Stromal cell of bone marrow (primary cell): ENCODE data around the gene SLC40A1.

Experiments
- DNase-seq: peaks from one replicate; pipeline ENCODE4 v3.0.0-alpha.2; 2012; ENCODE audit warnings: low read depth

The SLC40A1 gene

DNA sequence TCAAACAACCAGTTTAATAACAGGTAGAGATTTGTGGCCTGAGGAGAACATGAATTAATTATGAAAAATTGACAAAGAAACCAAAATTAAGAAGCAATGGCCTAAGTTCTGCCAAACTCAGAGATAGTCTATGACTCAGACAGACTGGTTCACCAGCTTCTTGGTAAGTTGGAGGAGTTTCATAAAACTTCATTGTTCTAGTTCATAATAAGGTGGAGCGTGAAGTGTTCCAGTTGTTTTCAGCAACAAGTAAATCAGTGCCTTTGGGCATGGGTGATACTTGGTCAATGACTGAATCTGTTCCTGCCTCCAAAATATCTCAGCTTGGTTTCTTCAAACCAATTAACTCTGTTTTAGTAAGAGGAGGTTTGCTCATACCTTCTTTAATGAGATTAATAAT, 40.0 kb downstream of the SLC40A1 start:
- no peak for DNase-seq

DNA sequence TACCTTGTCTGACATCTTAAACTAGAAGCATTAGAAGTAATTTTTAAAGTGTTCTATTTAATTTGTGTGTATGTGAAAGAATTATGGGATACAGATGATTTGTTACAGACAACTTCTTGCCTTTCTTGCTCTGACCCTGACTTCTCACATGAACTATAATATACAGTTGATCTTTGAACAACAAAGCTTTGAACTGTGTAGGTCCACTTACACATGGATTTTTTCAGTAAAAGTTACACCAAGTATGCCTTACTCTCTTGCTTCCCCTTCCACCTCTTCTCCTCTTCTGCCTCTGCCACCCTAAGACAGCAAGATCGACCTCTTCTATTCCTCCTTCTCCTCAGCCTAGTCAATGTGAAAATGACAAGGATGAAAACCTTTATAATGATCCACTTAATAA, 42.2 kb downstream of the SLC40A1 start:
- DNase-seq = no peak

DNA sequence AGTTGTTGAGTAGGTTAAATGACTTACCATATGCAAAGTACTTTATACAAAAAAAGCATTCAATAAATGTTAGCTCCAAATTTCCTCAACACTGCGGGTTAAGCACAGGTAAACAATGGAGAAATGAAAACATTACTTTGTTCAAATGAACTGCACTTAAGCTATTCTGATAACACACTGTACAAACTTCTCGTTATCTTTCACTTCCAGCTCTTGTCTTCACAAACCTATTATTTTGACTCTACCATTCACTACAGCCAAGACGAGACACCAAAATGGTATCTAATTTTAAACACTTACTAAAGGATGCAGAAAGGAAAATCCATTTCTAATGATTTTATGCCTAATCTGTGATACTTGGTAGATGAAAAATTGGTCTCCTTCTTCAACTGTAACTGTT, 43.8 kb downstream of the SLC40A1 start:
- DNase-seq = no peak

DNA sequence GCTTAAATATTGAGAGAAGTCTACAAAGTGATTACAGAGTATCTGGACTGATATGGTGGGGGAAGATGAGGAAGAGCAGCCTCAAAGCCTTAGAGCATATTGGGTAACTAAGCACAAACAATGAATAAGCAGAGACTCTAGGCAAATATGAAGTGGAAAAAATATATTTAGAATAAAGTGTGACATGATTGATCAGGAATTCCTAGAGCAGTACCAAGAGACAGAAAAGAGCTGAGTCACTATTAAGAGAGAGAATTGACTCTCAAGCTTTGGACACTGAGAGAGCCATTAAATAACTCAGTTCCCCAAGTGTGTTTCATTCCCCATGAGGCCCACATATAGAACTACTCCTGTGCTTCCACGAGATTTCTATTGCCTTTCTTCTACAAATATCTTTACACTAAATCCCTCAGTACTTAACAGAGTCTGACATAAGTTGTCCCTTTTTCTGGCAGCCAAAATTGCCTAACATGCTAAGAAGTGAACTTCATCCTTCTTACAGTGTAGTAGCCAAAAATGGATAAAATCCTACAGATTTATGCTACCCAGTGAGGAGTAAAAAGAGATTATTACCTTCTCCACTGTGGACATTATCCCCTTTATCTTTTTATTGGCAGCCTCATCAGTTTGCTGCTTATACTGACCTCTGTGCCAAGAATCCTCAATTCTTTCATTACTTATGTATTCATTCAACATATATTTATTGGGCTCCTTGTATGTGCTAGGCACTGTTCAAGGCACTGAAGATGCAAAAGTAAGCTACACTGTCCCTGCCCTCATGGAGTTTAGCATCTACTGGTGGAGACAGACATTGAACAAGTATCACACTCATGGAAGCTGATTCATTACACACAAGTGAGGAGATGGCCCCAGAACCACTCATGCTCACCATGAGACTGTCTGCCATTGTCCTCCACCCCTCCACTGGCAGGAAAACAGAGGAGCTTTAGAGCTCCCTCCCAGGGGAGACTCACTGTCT, 45.4 kb downstream of the SLC40A1 start:
- DNase-seq = peak; percentile 78

DNA sequence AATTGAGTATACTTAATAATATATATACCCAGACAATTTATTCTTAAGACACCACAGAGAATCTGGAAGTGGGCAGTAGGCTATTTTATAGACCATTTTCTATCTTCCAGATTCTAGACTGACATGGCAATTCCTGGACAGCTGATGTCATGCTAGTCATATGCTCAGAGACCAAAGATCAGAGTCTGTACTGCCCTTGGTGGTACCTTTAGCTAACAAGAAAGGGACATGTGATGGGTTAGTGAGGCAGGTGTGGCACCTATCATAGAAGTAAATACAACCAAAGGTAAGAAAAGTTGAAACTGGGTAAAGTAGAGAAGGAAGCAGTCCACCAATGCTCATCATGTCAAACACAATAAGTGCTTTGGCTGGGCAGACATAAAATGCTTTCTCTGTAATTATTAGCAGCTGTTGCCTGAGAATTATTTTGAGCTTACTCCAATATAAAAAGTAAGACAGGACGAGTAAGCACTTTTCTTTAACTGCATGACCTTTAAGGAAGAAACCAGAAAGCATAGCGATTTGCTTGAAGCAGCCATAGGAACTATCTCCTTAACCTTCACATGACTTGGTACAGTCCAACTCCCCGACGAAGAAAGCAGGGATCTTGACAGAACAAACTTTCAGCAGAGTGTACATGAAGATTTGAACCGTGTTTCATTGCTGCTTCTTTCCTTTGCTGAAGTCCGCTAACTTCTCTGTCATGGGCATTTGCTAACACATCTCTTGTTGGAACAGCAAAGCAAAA, 47.1 kb downstream of the SLC40A1 start:
- DNase-seq = no peak

DNA sequence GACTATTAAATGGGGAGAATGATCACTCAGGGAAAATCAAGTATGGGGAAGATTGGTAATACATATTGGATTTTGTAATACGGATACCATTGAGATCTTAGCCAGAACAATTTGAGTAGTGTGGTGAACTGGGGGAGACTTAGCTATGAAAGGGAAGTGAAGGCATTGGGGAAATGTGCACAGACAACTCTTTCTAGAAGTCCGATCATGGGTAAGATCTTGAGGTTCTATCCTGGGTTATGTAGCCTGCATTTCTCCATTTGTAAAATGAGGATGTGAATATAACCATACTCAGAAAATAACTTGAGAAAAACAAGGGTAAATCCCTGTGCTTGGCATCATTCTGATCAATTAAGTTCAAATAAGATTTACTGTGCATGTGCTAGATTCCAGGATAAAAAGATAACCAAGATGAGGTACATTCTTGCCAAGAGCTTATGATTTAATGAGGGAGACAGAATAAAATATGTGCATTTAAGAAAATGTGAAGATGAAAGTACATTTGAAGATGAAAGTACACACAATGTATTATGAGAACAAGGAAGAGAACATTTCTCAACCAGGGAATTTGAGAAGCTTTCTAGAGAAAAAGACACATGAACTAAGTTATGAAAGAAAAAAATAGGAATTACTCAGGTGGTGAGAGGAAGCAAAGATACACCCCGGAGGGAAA, 49.5 kb downstream of the SLC40A1 start:
- no peak for DNase-seq

DNA sequence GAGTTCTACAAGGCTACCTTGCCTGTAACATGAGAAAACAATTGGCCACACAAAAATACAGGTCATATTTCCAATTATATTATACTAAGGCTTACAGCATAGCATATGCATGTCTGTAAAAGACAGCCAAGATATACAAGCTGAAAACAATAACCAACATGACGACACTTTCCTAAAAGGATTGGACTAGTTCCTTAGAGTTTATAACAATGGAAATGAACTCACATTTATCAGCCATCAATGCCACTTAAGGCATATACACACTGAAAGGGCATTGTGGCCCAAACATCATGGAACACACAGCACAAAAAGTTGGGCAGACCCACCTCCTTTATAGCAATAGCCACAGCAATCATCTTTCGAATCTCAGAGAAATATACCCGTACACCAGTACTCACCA, 52.0 kb downstream of the SLC40A1 start:
- DNase-seq = no peak

DNA sequence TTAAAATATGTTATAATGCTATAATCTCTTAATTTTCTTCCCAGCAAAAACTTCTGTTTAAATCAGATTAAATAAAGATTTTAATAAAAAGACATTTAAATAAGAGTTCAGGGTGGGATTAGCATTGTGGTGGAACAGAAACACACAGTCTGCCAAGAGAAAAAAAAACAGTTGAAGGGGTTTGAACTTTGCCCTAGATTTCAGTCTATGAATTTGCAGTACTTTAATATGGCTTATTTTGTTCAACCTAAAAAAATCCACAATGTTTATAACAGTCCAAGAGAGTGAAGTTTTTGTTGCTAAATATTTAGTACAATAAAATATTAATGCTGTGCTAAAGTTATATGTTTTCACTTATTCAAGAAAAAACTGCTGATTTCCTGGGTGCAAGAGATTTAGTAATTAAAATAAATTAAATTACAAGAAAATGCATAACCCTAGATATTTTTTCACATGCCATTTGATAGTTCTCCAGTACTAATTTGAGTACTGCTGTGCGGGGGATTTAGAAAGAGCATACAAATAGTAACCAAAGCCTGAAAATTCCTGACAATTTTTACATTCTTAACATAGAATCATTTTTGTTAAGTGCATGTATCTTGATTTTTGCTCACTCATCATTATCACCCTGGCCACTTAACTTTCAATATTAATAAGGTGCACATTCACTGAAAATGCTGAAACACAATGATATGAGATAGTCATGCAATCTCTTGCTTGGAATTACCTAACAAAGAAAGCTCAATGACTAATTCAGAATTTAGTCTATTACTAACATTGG, 52.6 kb downstream of the SLC40A1 start:
- DNase-seq = no peak

DNA sequence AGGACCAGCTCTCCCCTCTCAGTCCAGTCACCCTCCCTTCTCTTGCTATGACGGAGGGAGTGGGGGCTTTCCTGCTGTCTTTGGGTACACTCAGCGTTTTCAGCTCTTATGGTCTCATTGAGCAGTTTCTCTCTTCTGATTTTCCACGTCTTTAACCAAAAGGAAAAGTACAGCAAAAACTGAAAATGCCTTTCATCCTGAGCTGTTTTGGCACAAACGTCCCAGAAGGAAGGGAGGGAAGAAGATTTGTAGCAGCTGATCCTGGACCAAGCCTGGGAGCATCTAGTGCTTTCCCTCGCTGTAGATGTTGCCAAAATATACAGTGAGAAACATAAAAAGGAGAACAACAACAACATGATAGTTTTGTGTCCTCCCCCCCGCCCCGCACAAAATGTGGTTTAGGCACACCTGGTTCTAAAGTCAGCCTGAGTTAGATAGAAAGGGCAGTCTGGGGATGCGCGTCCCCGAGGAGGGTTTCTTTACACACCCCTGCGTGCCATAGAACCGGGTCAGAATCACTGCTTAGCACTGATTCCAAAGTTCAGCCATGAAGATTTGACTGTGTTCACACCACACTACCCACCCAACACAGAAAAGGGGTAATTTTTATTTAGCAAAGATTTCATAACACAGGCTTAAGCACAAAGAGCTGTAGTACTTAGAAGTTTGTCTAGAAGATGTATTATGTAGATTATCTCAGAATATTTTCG, 53.4 kb downstream of the SLC40A1 start:
- DNase-seq = no peak

DNA sequence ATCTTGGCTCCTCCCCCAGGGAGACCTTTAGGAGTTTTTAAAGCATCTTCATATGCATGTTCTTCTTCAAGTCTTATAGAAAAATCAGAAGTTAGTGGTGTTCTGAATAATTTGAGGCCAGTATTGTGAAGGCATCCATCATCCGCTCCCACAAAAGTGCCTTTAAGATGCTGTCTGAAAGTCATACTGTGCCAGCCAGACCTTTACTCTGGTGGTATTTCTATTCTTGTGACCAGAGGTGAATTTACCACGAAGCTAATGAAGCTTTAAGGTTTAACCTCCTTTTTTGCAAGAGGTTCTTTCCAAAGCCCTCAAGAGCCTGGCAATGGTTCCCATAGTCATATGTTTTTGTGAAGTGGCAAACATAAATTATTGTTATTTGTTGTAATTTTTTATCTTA, 54.3 kb downstream of the SLC40A1 start:
- DNase-seq = no peak

DNA sequence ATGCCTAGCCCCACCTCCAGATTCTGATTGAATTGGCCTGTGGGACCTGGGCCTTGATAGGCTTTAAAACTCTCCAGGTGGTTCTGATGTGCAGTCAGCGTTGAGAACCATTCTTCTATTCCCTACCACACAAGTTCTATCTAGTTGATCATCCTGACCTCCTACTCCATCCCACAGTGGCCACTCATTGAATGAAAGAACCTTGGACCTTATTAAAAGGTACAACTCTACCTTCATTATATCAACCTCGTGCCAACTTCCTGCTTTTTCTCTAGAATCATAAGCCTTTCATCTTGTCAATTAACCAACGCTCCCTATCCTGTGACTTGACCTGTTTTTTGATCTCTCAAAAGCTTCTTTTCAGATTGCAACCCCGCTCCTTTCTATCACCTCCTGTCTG, 55.8 kb downstream of the SLC40A1 start:
- no peak for DNase-seq

DNA sequence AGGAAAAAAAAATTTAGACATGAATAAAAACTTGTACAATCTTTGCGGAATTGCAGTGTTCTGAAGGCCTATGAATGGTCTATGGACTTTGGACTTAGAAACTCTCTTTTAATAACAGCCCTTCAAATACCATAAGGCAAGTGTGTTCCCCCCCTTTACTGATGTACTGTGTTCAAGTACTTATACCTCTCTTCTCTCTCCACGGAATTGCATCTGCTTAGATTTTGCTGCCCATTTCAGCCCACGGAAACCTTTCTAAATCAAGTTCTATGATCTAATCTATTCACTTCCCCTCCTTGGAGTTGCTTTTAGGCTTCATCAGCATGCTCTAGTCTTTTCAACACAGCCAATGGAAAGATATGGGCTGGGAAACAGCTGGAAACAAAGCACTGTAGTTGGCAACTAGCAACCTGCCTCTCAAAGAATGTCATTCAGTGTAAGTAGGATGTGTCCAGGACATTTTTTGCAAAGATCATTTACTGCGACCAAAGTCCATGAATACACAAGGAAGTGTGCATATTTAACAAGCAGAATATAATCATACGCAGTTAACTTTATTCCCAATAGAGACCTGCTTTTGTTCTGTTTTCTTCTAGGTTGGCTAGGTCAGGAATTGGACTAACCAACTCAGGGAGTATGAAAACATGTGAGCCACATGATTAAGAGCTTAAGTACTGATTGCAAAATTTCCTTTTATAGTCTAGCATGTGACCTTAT, 58.0 kb downstream of the SLC40A1 start:
- no peak for DNase-seq

DNA sequence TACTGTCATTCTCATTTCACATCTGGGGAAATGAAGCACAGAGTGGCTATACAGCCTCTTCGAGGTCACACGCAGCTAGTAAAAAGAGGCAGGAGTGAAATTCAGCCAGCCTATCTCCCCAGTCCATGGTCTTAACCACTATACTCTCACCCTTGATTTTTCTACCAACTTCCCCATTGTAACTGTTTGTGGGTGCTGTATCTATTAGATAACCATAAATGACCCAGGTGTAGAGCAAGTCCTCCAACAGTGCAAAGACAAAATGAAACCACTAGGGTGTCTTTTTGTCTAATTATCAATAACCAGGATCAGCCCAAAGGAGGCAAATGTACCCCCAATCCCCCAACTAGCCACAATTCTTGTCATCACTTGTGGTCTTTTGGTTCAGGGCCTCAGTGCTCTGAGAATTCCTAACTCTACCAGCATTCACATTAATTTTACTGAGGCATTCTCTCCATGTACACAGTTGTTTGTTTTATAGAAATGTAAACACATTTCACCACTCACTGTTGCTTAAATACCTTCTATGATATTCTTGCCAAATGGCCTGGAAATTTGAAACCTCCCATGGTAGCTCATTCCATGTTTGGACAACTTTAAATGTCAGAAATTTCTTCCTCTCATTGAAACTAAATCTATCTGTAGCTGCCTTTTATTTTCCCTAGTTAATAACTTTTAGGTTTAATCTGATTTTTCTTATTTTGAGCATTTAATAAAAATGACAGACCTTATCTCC, 58.7 kb downstream of the SLC40A1 start:
- no peak for DNase-seq

DNA sequence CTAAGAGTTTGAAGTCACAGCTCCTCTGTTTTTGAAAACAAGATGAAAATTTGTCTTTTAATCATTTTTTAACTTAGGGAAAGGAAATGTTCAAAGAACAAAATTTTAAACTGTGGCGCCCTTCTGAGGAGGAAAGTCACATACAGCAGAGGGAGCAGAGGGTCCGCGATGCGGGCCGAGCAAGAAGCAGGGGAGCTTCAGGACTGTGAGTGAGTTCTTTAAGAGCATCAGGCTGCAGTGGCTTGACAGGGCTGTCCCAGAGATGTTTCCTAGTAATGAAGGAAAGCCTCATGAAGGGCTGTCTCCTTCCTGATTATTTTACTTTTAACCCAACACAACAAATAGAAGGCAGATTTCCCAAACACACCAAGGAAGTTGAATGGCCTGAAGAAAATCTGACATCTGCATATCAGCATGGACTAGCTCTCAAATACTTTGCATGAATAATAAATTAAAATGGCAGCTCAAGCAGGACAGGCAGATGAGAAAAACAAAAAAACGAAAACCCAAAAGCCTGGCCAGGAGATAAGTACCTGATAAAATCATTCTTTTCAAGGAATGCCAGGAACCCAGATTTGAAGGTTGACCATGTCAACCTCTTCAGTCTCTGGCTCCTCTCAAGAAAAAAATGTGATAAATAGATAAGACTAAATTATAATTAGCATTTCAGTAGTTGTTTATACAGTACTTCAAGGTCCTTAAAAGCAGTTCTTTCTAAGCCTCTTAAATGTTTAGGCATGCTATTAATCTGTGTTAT, 60.8 kb downstream of the SLC40A1 start:
- DNase-seq = no peak

DNA sequence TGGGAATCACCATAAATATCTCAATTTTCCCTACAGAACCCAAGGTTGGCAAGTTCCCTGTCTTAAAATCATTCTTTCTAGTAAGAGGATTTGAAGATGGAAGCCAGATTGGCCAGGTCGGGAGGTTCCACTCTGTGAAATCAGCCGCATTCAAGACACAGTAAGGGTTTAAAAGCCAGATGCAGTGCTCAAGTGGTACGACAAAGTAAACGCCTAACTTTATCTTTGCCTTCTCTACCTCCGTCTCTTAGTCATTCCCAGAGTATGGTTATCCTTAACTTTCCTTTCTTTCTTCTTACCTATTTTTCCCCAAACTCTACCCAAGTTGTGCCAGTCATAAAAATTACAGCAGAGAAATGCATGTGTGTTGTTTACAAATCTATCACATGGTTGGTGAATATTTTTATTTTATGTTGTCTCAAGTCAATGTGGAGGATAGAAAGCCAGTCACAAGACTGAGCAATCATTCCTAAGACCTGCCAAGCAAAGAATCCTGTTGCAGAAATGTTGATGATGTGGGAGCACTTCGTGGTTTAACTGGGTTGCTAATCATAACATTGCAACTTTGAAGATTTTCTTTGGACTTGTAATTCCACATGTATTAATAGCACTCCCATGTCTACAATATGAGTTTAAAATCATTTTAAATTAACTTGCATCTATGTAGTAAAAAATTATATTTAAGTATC, 62.6 kb downstream of the SLC40A1 start:
- DNase-seq = peak; percentile 53

DNA sequence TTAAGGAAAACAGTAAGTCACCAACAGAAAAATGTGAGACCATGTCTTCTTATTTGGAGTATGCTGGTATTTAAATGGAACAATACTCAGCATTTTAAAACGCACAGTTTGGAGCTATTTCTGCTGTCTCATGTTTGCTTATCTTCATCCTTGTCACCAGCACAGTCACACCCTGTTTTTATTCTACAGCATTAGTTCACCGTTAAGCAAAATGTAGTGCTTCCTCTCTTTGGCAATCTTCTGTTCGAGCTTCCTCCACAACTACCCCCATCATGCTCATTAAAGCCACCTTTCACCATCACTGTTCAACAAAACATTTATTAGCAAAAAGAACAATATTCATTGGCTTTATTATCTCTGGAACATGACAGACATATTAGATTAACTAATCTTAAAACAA, 64.0 kb downstream of the SLC40A1 start:
- no peak for DNase-seq

DNA sequence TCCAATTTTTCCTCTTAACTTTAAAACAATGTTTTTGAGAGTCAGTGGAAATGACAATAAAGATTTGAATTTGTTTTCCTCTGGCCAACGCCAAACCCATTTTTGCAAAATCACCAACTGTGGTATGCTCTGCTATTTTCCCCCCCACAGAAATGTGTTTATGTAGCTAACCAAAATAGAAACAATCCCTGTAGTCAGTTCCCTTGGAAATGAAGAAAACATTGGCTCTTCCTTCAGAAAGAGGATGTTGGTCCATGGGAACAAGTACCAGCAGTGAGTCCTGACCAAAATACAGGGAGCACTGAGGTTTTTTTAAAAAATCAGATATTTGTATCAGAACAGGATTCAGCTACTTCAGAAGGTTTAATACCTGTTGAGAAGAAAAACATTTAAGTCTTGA, 65.3 kb downstream of the SLC40A1 start:
- peak; percentile 63 for DNase-seq

DNA sequence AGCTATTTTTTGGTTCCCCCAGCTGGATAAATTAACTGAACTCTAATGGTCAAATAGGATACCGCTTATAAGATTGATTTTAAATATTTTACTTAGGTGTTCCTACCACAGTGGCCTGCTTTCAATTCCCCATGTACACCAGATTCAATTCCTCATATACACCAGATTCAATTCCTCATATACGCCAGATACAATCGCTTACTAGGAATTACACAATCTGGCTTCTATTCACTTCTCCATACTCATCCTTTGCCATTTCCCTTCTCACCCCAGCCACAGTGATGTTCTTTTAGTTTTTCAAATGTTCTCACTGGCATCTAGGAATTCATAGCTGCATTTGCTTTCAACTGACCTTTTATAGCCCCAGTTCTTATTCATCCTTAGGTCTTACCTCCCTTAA, 66.5 kb downstream of the SLC40A1 start:
- DNase-seq = no peak

DNA sequence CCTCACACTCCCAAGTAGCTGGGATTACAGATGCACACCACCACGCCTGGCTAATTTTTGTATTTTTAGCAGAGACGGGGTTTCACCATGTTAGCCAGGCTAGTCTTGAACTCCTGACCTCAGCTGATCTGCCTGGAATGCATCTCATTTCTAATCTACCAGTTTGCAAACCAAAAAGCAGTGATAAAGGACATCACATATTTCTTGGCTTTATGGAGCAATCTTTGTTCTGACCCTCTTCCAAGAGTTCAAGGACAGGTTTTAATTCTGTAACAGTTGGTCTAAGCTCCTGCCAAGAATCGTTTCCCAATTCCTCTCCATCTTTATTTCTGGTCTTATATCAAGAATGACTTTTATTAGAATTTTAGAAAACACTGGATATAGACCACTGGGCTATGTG, 67.7 kb downstream of the SLC40A1 start:
- DNase-seq = no peak
